ENCODE data around the gene LATS2.
"Not testable (repeated sequence)": the region's sequence is repeated elsewhere in the genome, so short reads cannot be mapped to it uniquely, and the experiment has no call there.

LATS2 gene

GRCh38 chr13:21075379-21076249 lies 14.2 kb upstream of the LATS2 start:
- DNase-seq = peak; percentile 43
- ATAC-seq = peak; percentile 40

GRCh38 chr13:21075011-21075378 lies 13.6 kb upstream of the LATS2 start:
- peak; percentile 59 for DNase-seq
- ATAC-seq = peak; percentile 73

- peak; percentile 7 for DNase-seq
- ATAC-seq = no peak
Observed at GRCh38 chr13:21074546-21074945, 13.2 kb upstream of the LATS2 start.

GRCh38 chr13:21071924-21072323 lies 10.5 kb upstream of the LATS2 start:
- ATAC-seq (no peak), DNase-seq (no peak)

- no peak for ATAC-seq
- no peak for DNase-seq
Observed at GRCh38 chr13:21071015-21071414, 9.6 kb upstream of the LATS2 start.

GRCh38 chr13:21069561-21070004 lies 8.2 kb upstream of the LATS2 start:
- no peak for ATAC-seq
- no peak for DNase-seq

GRCh38 chr13:21067848-21068247 lies 6.5 kb upstream of the LATS2 start:
- DNase-seq = no peak
- ATAC-seq = no peak

GRCh38 chr13:21066946-21067345 lies 5.6 kb upstream of the LATS2 start:
- DNase-seq (no peak), ATAC-seq (no peak)

- ATAC-seq (no peak), DNase-seq (no peak)
Observed at GRCh38 chr13:21065686-21066085, 4.3 kb upstream of the LATS2 start.

GRCh38 chr13:21063031-21063430 lies 1.6 kb upstream of the LATS2 start:
- ATAC-seq (no peak), DNase-seq (no peak)

- DNase-seq = peak; percentile 10
- no peak for ATAC-seq
Observed at GRCh38 chr13:21060338-21061028, 903 bp downstream of the LATS2 start.

- ATAC-seq (no peak), DNase-seq (no peak)
Observed at GRCh38 chr13:21059641-21060337, 1.6 kb downstream of the LATS2 start.

GRCh38 chr13:21058361-21058760 lies 3.0 kb downstream of the LATS2 start:
- no peak for DNase-seq
- no peak for ATAC-seq

GRCh38 chr13:21055511-21056045 lies 5.8 kb downstream of the LATS2 start:
- ATAC-seq (no peak), DNase-seq (no peak)

GRCh38 chr13:21055016-21055415 lies 6.4 kb downstream of the LATS2 start:
- DNase-seq = no peak
- no peak for ATAC-seq

- DNase-seq = no peak
- ATAC-seq = no peak
Observed at GRCh38 chr13:21054313-21054712, 7.1 kb downstream of the LATS2 start.

GRCh38 chr13:21053231-21053630 lies 8.2 kb downstream of the LATS2 start:
- no peak for DNase-seq
- ATAC-seq = no peak

- DNase-seq (no peak), ATAC-seq (no peak)
Observed at GRCh38 chr13:21051675-21052074, 9.7 kb downstream of the LATS2 start.

GRCh38 chr13:21050288-21051197 lies 10.8 kb downstream of the LATS2 start:
- ATAC-seq (no peak), DNase-seq (no peak)

GRCh38 chr13:21049731-21050130 lies 11.7 kb downstream of the LATS2 start:
- DNase-seq, ATAC-seq: not testable (repeated sequence)

- no peak for ATAC-seq
- DNase-seq = no peak
Observed at GRCh38 chr13:21048901-21049698, 12.3 kb downstream of the LATS2 start.
